GM19238 (cell line): Measurements from ENCODE around the gene CLASP2.
"Not testable (repeated sequence)": the region's sequence is repeated elsewhere in the genome, so short reads cannot be mapped to it uniquely, and the experiment has no call there.

Experiments used
- DNase-seq: peaks from one replicate; pipeline ENCODE4 v3.0.0; 2011; ENCODE audit warnings: low spot score; ENCODE audit not compliant: insufficient read length

Gene CLASP2

DNA sequence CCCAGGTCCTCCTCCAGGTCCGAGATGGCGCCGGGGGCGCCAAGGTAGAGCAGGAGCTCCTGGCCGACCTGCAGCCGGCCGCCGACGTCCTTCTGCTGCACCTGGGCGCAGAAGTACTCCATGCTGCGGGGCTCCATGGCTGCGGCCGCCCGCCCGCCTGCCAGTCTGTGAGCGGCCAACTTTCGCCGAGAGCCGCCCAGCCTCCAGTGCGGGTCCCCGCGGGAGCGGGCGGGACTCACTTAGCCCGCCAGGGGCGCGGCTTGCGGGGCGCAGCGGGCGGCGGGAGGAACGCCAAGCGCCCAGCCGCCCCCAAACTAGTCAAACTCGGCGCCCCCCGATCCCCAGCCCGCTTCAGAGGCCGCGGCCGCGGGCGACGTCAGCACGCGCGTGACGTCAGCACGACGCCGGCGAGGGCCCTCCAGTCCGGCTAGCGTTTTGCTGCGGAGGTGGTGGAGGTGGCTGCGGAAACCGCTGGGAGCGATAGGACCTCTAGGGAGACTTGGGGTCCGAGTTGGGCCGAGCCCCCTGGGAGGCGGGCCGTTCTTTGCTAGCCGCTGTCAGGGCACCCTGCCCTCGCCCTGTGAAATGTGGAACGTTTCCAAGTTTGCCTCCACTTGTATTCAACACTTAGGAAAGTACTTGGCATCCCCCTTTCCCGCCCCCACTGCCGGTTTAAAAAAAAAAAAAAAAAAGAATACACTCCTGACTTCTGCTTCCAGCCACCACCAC lies at the start of gene CLASP2:
Gene CLASP2, minus strand, starts transcription at position 389 of the 729 bp plus-strand sequence. Its CDS starts 252 bp downstream, at position 137.
- DNase-seq: peak; percentile 79

DNA sequence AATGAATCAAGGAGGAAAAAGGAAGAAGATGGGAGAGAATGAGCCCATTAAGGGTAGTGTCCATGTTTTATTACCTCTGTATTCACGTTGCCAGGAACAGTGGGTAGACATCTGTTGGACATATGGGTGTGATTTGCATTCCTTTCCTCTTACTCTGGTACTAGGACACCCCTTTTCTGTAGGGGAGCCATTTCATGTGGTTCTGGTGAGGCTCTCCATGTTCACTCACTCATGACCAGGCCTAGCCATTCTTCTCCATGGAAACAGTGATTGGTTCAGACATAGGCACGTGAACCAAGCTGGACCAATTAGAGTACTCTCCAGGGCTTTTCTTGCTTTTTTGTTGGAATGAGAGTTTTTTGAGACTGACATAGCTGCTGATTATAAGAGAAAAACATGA lies 40.8 kb upstream of the CLASP2 start:
- no peak for DNase-seq

DNA sequence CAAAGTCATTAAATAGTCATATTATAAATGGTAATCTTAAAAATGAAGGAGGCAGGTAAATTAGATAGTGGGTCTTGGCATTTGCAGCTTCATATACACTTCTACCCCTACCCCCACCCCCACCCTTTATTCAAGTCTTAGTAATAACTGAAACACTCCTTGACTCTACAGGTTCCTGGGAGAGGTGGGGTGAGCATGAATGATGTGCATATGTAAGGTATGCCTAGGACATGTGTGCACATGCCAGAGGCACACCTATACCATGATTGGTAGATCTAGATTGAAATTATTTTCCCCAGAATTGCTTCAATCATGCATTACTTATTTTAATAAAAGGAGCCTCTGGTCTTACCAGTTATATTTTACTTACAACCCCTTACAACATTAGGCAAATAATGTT lies 40.2 kb upstream of the CLASP2 start:
- no peak for DNase-seq

DNA sequence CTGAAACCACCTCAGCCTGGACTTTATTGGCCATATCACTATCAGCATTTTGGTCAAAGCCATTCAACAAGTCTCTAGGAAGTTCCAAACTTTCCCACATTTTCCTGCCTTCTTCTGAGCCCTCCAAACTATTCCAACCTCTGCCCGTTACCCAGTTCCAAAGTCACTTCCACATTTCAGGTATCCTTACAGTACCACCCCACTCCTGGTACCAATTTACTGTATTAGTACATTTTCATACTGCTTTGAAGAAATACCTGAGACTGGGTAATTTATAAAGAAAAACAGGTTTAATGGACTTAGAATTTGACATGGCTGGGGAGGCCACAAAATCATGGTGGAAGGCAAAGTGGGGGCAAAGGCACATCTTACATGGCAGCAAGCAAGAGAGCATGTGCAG lies 36.3 kb upstream of the CLASP2 start:
- DNase-seq: not testable (repeated sequence)

DNA sequence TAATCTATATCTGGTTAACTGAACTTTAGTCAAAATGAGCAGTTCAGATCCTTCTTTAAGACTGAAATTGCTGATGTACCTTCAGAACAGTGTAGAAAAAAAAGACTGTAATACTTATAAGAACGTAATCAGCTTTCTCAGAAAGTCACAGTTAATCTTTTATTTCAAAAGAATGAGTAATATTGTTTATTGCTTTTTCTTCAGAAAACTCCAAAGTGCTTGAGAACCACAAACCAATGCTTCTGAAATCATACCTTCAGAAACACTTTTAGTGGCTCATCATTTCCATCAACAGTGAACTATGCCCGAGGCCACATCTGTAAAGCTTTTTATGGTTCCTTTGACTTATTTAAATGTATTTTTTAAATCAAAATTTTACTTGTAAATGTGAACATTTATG lies 33.3 kb upstream of the CLASP2 start:
- no peak for DNase-seq

DNA sequence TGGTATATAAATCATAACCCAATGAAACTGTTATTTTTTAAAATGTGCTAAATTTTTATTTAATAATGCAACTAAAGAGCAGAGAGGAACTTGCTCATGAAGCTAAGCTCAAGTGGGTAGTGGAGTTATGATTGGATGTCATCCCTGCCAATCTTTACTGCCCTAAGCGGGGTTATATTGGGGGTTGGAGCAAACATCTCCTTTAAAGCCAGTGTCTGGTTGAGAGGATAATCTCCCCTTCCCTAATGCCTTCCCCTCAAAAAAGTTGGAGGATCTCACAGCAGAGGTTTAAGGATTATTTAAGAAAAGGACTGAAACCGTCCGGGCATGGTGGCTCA lies 32.1 kb upstream of the CLASP2 start:
- no peak for DNase-seq

DNA sequence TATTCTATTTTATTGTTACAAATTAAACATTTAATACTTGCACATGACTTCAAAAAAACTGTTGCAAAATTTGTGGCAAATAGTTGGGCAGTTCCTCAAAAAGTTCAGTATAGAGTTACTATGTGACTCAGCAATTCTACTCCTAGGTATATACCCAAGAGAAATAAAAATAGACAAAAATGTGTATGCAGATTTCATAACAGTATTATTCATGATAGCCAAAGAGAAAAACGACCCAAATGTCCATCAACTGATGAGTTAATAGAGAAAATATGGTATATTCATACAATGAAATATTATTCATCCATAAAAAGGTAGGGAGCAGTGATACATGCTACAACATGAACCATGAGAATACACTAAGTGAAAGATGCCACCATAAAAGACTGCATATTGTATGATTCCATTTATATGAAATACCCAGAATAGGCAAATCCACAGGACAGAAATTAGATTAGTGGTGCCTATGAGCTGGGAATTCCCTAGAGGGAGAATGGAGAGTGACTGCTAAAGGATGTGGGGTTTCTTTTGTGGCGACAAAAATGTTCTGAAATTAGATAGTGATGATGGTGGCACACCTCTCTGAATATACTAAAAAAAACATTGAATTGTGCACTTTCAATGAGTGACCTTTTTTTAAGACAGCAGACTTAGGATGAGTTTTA lies 31.6 kb upstream of the CLASP2 start:
- no peak for DNase-seq

DNA sequence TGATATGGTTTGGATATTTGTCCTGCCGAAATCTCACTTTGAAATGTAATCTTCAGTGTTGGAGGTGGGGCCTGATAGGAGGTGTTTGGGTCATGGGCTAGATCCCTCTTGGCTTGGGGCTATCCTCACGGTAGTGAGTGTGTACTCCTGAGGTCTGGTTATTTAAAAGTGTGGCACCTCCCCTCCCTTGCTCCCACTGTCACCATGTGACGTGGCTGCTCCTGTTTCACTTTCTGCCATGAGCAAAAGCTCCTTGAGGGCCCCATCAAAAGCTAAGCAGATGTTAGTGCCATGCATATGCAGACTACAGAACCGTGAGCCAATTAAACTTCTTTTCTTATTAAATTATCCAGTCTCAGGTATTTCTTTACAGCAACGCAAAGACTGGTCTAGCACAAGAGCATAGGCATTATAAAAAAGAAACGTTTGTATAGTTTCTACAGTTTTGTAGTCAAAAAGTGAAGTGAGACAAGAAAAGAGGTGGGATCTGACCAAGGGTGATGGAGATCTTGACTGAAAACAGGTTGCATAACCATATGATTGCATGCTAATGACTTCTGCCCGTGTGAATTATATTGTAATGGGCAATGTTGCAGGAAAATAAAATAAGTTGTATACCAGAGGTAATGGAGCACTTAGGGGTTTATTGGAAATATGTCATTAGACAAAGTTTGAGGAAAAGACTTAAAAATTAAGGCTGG lies 28.5 kb upstream of the CLASP2 start:
- no peak for DNase-seq

DNA sequence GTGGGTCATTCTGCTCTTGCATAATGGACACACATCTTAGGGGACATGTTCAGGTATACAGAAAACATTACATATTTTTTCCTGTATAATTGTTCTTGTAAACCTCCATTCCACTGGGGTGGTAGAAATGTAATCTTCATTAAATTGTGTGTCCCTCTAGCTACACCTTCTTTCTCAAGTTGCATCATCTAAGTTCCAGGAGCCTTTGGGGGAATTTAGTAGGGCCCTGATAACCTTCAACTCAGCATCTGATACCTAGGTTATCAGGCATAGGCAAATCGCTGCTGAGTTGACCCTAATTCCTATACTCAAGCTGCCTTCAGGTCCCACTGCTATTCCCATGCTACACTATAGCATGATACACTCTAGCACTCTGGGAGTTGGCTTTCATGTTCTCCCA lies 19.1 kb upstream of the CLASP2 start:
- no peak for DNase-seq

DNA sequence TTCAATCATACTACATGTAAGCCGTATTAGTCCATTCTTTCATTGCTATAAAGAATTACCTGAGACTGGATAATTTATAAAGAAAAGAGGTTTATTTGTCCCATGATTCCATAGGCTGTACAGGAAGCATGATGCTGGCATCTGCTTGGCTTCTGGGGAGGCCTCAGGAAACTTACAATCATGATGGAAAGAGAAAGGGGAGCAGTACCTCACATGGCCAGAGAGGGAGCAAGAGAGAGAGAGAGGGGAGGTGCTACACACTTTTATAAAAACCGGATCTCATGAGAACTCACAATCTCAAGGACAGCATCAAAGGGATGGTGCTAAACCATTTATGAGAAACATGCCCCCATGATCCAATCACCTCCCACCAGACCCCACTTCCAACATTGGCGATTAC lies 14.3 kb upstream of the CLASP2 start:
- no peak for DNase-seq

DNA sequence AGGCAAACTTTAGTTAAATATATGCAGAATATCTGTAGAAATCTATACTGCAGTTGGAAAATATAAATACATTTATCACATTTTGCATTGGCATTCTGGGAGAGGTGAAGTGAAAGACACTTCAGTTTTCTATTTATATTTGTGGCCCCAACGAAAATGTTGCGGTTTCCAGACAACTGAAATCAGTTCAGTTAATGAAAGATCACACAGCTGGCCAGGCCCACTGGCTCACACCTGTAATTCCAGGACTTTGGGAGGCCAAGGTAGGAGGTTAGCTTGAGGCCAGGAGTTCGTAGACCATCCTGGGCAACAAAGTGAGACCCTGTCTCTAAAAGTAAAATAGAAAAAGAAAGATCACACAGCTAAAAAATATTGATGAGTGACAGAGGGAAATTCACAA lies 11.9 kb upstream of the CLASP2 start:
- DNase-seq: no peak

DNA sequence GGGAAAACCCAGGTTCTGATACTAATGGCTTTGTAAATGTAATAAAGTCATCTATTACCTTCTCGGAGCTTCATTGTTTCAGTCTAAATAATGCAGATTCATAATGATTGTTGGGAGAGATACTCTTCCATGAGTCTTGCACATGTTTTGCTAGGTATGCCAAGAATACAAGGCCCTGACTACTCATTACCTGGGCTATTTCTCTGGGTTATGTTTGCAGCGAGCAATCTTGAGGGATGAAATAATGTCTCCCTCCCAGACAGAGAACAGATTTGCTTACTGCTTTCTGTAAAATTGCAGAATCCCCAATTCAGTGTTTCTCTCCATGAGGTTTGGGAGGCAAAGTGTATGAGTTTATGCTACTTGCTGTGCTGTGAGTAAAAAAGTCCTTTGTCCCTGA lies 6.2 kb upstream of the CLASP2 start:
- no peak for DNase-seq

DNA sequence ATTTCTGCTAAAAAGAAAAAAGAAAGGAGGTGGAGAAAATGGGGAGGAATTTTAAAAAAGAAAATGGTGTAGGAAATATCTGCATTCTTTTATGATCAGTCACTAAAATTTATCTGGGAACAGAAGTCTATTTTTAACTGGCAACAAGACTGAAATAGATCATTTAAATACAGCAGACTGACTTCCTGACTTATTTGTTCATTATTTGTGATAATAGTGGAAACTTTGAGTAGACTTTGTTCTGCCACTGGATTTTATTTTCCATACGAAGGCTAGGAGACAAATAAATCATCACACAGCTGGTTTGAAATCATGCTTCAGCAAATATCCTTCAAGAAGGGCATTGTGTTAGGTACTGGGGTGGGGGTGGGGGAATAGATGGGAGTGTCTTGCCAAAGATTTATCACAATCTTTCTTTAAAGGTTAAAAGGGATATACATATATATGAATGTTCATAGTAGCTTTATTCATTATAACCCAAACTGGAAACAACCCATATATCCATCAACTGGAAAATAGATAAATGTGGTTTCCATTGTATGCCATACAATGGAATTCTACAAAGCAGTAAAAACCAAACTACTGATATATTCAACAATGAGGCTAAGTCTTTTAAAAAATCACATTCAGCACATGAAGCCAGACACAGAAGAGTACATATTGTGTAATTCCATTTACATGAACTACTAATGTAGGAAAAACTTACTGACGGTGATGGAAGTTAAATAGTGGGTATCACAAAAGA lies 4.7 kb upstream of the CLASP2 start:
- no peak for DNase-seq

DNA sequence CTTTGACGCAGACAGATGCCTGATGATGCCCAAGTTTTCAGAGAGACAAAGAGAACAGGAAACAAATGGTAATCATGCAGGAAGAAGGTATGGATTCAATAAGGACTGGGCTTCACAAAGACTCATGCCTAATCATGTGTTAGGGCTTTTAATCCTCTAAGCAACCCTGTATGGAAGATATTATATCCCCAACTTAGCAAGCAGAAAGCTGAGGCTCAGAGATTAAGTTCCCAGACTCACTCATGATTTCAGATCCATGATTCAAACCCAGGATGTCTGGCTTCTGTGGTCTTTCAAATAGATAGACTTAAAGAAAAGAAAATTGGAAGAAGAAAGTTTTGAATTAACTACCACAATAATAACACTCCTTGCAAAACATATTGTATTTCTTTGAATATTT lies 4.1 kb upstream of the CLASP2 start:
- DNase-seq: no peak

DNA sequence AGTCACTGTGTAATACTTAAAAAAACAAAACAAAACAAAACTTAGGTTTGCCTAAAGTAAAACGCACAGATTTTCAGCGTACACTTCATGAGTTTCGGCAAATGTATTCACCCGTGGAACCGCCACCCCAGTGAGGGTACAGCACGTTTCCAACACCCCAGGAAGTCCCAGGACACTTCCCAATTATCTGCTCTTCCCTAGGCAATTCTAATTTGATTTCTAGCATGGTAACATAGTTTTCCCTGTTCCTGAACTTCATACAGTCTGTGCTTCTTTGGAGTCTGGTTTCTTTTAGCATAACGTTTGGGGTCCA lies 497 bp upstream of the CLASP2 start:
- no peak for DNase-seq

DNA sequence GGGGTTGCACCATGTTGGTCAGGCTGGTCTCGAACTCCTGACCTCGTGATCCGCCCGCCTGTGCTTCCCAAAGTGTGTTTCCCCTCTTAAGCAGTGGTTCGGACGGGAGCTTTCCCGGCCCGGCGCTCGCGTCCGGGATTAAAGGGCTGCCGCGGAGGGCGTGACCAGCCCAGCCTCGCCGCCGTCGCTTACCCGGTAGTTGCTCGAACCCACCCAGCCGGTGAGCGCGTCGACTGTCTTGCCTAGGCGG lies 513 bp downstream of the CLASP2 start:
- no peak for DNase-seq

DNA sequence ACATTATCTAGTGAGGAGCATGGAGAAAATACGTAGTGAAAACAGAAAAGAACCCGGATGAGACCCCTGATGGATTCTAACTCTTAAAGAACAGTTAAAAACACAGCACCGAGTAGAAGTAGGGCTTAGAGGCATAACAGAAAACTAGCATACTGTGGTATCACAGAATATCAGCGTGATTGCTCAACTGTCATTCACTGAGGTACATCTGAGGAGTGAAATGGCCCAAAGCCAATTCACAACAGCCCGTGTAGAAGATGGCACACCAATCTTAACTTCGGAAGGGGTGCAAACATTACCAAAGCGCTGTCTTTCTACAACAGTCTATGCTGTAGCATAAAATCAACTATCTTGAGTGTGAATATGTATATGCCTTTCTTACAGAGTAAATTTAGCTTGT lies 1.8 kb downstream of the CLASP2 start:
- no peak for DNase-seq

DNA sequence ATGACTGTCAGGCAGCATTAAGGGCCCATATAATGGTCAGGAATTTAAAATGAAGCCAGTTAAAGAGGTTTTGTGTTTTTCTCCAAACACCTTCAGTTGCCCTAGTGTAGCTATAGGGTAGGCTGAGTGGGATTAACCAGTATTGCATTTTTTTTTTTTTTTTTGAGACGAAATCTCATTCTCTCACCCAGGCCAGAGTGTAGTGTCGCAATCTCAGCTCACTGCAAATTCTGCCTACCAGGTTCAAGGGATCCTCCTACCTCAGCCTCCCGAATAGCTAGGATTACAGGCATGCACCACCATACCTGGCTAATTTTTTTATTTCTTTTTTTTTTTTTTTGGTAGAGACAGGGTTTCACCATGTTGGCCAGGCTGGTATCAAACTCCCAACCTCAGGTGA lies 7.0 kb downstream of the CLASP2 start:
- no peak for DNase-seq

DNA sequence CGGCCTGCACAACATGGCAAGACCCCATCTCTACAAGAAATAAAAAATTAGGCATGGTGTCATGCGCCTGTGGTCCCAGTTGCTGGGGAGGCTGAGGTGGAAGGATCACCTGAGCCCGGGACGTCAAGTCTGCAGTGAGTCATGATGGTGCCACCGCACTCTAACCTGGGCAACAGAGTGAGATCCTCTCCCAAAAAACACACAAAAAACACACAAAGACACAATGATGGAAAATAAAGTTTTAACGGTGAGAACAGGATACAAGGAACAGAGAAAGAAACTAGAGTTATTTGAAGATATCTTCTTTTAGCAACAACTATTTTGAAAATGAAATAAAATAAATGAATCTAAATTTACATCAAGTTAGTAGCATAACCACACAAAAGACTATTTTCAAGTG lies 12.0 kb downstream of the CLASP2 start:
- DNase-seq: no peak

DNA sequence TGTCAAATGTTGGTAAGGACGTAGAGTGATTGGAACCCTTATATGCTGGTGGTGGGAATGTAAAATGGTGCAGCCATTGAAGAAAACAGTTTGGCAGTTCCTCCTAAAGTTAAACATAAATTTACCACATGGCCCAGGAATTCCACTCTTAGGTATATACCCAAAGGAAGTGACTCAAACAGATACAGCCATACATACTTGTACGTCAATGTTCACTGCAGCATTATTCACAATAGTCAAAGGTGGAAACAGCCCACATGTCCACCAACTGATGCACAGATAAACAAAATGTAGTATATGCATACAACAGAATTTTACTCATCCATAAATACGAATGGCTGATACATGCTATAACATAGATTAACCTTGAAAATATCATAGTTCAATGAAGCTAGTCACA lies 13.2 kb downstream of the CLASP2 start:
- DNase-seq: no peak

DNA sequence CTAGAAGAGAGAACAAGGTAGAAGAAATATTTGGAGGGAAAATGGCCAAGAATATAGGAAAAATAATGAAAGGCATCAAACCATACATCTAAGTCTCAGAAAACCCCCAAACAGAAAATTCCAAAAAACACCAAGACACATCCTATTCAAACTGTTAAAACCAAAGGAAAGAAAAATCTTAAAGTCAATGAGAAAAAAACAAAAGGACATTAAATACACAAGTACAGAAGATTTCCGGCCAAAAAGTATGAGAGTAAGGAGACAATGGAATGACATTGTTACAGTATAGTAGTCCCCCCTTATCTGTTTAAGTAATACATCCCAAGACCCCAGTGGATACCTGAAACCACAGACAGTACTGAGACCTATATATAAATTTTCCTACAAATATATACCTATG lies 18.8 kb downstream of the CLASP2 start:
- DNase-seq: no peak

DNA sequence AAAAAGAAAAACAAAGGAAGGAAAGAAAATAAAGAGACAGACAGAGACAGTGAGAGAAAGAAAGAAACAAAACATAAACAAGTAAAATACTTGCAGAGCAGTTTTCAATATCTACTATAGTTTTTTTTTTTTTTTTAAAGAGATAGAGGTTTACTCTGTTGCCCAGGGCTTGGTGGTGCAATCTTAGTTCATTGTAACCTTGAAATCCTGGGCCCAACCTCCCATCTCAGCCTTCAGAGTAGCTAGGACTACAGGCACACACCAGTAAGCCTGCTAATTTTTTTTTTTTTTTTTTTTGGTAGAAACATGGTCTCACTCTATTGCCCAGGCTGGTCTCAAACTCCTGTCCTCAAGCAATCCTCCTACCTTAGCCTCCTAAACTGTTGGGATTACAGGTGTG lies 23.1 kb downstream of the CLASP2 start:
- DNase-seq: no peak

DNA sequence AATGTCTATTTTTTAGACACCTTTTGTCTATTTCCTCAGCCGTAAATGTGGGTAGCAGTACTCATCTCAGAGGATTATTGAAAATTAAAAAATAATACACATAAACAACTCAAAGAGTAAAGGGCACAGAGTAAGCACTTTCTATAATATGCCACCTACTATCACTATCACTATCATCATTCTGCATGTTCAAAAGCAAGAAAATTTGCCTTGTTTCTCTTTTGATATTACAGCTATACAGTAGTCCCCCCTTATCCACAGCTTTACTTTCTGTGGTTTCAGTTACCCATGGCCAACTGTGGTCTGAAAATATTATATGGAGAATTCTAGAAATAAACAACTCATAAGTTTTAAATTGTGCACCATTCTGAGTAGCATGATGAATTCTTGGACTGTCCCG lies 27.7 kb downstream of the CLASP2 start:
- no peak for DNase-seq
